ENCODE measurements around the gene SEMA5B.

The SEMA5B gene

DNA sequence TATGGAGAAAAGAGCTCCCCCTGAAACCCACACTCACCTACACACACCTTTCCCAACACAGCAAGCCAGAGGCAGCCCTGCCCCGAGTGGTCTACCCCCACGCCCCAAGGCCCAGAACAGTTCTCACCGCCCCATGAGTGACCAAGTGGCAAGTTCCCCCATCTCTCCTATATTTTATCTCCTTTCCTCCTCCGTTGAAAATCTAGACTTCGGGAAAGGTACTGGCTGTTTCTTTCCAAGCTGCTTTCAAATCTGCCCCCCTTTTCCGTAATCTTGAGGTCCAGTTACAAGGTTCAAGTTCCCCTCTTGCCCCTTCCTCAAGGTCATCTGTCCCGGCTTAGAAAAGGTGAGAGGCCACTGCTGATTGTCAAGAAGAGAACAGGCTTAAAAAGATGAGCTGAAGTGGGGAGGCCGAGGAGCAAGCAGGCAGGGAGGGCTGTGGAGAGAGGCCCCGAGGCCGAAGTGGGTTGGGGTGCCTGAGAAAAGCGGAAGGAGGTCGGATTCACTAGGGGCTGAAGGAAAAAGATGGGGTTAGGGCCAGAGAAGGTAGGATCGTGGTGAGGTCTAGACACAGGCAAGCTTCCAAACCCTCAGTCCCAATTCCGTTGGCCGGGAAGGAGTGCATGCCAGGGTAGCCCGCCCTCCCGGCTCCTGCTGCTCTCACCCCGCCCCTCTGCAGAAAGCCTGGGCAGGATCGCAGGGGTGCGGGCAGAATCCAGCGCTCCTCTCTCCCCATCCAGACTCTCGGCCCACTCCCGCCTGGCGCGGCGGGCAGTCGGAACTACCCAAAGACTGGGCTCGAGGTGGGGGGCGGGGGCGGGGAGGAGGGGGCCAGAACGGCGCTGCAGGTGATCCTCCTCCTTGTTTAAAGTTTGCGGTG, 1.7 kb downstream of the SEMA5B start:
- DNase-seq (ENCODE audit: low read depth, low spot score), result no peak

DNA sequence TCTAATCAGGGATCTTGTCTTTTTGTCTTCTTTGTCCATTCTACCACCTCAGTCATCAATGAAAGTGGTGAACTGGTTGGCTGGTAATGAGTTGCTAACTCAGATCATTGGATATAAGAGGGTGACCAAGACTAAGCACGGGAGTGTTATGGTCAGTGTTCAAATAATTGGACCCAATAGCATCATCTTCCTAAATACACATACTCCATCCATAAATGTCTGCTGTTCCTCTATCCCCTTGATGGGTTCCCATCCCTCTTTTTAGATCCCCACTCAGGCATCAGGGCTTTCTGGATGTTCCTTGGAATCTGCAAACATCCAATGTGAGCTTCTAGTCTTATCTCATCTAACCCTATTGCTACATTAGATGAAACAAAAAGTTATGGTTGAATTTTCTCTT, 3.5 kb downstream of the SEMA5B start:
- no peak for DNase-seq (ENCODE audit: low read depth, low spot score)

DNA sequence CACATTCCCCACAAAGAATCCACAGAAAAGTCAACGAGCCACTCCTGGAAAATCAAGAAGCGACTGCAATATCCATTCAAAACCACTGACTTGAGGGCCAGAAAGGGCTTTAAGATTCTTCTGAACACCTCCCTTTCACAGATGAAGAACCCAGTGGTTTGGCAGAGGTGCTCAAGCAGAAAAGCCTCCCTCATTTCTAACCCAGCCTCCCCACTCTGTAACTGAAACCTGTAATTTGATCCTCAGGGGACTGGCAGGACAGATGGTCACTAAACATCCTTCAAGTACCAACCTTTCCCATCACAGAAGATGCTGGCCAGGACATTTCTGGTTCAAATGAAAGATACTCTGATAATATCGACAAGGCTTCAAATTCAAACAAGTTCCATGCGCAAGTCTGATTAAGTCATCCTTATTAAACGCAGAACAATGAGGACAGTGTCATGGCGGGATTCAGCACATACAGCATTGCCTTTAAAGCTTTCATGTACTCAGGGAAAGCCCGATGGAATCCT, 5.5 kb downstream of the SEMA5B start:
- no peak for DNase-seq (ENCODE audit: low read depth, low spot score)

DNA sequence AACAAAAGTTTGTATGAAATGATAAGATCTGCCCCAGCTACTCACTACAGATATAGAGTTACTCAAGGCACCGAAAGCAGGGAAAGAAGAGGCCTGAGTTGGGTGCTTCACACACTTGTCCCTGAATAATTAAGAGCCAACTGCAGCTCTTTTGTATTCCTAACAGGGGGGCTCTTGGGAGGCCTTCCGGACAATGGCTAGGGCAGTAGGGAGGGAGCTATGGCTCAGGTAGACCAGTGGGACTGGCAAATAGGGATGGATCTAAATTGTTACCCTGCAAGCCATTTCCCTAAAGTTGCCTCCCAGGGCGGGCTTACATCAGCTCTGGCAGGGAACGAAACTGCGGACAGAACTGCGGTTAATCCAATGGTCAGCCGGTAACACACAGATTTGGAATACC, 6.2 kb downstream of the SEMA5B start:
- no peak for DNase-seq (ENCODE audit: low read depth, low spot score)

DNA sequence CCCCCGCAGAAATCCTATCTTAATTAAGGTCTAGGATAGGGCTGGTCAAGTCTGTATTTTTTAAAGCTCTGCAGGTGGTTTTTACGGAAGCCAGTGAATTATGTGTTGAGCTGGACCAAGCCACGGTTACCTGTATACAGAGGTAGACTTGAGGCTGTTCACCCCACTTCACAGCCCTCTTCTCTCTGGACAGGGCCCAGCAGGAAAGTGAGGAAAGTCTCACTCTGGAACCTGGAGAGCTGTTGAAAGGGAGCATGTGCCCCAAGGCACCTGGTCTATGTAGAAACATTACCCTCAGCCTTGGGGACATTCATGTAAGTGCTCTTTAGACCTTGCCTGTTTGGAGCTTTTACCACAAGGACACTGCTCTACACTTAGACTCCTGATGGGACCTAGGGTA, 6.9 kb downstream of the SEMA5B start:
- no peak for DNase-seq (ENCODE audit: low read depth, low spot score)

DNA sequence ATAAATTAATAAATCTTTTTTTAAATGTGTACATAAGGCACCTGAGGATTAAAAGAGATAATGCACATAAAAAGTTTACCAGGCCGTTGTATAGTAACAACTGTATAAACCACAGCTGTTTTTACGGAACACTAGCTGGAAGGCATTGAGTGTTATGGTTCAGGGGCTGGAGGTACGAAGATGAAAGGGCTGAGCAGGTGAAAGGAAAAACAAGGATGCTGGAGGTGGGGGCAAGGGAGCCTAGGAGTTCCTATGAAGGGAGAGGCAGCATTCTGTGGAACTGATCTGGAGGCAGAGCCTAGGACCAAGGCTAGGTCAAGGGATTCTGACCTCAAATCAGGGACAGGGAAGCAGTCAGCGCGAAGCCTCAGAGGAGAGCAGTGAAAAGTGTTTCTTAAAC, 8.0 kb downstream of the SEMA5B start:
- no peak for DNase-seq (ENCODE audit: low read depth, low spot score)

DNA sequence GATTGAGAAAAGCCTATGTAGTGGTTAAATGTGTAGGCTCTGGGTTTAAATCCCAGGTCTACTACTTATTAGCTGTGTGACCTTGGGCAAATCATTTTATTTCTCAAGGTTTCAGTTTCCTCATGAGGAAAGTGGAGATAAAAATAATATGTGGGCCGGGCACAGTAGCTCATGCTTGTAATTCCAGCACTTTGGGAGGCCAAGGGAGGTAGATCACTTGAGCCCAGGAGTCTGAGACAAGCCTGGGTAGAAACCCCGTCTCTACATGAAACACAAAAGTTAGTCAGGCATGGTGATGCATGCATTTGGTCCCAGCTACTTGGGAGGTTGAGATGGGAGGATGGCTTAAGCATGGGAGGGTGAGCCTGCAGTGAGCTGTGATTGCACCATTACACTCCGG, 8.4 kb downstream of the SEMA5B start:
- no peak for DNase-seq (ENCODE audit: low read depth, low spot score)

DNA sequence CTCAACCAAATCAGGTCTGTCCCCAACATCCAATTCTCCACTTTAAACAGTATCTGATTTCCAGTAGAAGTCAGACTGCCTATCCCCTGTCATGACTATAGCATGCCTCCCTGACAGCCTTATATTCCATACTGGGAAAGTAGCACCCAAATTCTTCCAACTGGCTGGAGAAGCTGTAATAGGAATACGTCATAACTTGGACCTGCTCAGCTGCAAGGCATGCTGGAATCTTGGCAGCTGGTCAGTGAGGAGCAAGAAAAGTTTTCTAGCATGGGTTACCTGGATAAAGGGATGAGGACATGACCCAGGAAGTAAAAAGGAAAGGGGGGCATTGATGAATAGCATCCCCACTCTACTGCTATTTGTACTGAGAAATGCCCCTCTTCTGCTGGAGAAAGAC, 8.9 kb downstream of the SEMA5B start:
- no peak for DNase-seq (ENCODE audit: low read depth, low spot score)

DNA sequence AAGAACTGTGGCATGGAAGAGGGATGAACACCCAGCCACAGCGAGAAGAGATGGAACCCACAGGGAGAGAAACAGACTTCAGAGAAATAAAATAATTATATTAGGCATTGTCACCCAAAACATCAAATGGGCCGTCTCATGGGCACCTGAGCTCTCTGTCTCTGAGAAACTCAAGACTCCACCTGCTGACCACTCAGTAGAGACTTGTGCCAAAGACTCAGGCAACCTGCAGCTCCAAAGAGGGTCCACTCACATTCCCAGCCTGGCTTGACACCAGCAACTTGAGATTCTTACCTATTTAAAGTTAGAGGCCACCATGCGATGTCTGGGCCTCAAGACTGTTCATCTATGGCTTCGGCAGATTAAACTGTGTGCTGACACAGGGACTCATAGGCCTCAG, 12.0 kb downstream of the SEMA5B start:
- DNase-seq (ENCODE audit: low read depth, low spot score), result no peak

DNA sequence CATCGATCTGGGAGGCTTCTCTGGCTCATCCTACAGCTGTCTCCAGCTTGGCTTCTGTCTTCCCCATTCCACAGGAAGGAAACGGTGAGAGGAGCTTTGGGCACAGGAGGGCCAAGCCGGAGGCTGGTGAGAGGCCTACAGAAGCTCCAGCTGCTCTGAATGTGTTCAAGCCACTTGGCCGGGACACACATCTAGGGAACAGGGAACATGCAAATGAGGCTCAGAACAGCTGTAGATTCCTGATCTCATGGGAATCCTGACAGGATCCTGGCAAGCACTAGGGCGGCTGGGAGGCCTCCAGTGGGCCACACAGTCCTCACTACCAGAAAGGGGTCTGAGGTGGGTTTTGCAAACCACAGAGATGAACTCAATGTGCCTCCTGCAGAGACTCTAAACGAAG, 13.7 kb downstream of the SEMA5B start:
- DNase-seq (ENCODE audit: low read depth, low spot score), result no peak

DNA sequence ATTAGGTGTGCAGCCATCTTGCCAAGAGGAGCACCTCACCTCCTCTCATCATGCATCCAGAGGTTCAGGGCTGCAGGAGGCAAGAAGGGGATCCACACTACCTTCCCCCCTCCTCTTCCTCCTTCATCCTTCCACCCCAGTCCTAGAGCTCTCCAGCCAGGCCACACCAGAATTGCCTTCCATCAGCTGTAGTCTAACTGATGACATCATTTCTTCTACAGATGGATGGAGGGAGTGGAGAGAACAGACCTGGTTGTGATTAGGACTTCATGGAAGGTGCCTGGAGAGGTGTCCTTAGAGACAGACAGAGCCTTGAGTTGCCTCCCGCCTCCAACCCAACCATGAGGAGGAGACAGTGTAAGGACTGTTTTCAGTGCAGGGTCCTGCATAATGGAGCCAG, 14.9 kb downstream of the SEMA5B start:
- no peak for DNase-seq (ENCODE audit: low read depth, low spot score)

DNA sequence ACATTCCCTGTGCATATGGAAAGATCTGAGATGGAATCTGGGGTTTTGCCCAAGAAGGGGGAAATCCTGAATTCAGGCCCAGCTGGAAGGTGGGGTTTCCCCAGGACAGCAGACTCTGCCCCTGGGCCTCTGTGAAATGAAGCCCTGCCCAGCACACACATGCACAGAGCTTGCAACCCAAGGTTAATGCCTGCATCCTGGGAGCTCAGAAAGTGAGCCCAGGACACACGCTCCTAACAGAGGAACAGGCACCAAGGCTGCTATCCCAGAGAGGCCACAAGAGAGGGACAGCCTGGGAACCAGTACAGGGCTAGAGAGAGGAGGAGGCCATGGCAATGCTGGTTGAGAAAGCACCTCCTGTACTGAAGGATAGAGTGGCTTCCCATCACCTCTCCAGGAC, 16.1 kb downstream of the SEMA5B start:
- DNase-seq (ENCODE audit: low read depth, low spot score), result no peak

DNA sequence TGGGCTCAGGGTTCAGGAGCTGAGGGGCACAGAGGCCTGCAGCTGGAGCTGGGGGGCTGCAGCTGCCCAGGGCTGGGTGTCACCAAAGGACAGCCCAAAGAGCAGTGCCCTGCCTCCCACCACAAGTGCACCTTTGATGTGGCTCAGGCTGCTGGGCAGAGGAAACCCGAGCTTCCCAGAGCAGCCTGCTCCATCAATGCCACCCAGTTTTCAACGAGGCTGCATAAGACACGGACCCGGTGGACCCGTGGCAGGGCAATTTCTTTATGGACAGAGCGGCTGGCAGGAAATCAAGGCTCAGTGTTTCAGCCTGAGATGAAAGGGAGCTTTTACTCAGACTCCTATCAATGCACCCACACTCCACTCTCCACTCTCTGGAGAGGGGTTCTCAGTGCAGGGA, 18.7 kb downstream of the SEMA5B start:
- no peak for DNase-seq (ENCODE audit: low read depth, low spot score)

DNA sequence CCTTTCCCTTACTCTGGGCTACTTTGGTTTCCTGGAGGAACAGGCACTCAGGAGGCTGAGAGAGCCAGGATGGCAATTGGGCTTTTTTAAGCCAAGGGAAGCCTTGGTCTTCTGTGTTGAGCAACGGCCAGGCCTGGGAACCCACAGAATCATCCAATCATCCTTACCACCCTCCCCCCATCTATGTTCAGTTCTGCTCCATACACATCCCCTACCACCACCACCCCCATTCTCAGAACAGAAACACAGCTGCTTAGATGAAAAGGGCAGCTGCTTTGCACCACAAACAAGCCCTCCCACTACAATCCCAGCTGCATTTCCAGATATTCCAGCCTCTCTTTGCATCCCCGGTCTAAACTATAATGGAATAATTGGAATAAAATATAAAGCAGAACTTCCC, 21.0 kb downstream of the SEMA5B start:
- no peak for DNase-seq (ENCODE audit: low read depth, low spot score)

DNA sequence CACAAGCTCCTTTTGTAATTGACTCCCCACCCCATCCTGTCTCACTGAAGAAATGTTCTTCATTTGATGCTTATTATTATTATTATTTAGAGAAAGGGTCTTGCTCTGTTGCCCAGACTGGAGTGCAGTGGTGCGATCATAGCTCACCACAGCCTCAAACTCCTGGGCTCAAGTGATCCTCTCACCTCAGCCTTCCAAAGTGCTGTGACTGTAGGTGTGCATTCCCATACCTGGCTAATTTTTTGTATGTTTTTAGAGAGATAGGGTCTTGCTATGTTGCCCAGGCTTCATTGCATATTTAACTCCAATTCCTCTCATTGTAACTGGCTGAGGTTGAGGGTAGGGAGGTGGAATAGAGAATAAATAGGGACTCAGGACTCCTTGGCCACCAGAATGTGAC, 22.3 kb downstream of the SEMA5B start:
- no peak for DNase-seq (ENCODE audit: low read depth, low spot score)

DNA sequence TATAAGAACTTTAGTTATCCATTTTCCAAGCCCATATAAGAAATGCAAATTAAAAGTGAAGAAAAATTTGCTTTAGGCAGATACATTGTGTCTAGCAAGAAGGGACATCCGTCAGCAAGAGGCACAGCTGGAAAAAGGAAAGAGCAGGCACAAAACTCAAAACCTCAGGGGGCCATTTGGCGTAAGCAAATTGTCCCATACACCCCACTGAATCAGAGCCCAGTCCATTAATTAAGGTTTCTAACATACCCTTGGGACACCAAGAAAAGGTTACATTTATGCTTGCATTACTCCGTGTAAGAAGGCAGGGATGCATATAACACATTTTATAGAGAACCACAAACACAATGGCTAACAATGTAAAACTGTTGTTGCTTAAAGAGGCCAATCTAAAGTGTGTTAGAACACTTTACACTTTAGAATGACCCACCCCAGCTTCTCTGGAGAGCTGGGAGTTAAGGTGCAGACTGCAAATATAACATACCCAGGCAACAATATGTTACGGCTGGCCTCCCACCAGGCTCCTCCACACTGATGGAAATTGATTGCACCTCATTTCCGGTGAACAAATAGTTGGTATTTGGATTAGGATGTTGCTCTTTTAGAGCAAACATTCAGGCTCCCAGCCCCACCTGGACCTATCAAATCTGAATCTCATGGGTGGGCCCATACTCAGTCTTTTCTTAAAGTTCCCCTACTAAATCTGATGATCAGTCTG, 23.2 kb downstream of the SEMA5B start:
- no peak for DNase-seq (ENCODE audit: low read depth, low spot score)

DNA sequence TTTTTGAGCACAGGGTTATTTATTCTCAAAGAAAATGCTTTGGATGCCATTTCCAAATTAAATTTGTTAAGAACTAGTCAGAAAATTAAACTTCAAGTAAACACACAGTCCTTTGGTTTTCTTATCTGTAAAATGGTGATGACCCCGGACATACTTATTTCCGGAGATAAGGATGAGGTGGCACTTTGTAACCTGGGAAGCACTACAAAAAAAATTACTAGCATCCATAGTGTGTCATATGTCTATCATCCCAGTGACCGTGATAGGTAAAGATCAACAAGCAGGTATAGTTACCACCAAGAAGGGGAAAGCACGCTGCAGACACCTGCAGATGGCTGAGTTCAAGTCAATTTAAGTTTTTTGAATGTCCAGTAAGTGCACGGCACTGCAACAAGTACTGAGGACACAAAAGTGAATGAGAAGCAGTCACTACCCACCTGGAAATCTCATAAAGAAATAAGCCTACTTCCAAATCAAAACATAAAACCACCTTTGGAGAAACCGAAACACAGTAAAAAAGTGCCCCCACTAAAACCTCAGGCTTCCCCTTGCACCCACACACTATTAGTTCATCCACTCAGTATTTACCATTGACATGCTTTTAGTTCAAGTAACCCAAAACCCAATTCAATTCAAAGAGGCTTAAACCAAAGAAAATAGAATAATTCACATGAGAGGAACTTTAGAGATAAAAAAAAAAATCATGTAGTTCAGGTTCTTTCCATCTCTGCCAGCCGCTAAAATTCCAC, 24.6 kb downstream of the SEMA5B start:
- DNase-seq (ENCODE audit: low read depth, low spot score), result no peak

DNA sequence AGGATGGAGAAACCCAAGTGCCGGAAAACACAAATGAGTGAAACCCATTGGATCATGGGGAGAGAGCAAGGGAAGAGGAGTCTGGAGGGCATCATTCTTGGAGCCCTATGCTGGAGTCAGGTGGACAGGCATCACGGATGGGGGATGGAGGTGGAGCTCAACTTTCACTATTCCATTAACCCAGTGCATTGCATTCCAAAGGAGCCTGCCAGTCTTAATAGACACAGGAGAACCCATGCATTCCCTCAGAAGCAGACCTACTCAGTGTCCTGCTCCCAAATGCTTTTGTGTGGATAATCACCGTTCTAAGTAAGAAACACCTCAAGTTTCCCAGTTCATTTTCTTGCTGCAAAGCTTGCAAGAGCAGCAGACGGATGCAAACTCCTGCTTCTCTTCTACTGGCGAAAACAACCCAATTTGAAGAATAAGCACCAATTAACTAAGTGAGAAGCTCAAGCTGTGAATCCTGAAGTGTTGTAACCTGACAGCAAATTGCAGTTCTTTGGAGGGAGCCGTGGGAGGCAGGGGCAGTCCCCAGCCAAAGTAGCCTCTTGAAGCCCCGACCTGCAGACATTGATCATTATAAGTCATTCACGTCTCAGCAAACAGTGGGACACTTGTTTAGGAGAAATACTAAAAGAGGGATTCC, 25.3 kb downstream of the SEMA5B start:
- DNase-seq (ENCODE audit: low read depth, low spot score), result no peak

DNA sequence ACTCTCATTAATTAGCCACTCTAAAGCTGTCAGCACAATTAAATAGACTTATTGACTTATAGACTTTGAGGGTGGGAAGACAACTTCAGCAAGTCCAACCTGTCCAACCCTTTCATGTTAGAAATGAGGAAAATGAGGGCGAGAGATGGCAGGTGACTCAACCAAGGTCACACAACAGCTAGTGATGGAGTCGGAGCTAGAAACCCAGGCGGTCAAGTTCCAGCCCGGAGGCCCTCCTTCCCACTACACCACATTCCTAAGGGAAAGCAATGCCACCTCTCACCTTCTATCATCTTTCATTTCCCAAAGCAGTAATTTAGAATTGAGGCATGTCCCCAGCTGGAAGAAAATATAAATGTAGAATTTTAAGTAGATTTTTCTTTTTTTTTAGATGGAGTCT, 28.7 kb downstream of the SEMA5B start:
- DNase-seq (ENCODE audit: low read depth, low spot score), result no peak

DNA sequence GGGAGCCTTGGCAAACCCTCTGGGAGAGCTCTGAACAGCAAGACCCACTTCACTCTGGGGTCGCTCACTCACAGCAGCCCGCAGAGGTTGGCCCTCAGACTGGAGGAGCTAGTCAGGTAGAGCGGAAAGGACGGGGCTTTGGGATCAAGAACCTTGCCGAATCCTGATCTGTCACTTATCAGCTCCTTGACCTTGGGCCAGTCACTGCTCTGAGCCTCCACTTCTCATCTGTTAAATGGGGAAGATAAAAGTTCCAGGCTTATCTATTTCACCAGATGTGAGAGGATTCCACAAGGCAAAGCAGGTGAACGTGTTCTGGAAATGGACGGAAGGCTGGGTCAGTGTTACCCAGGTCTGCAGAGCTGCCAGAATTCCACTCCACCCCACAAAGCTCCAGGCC, 29.4 kb downstream of the SEMA5B start:
- no peak for DNase-seq (ENCODE audit: low read depth, low spot score)

DNA sequence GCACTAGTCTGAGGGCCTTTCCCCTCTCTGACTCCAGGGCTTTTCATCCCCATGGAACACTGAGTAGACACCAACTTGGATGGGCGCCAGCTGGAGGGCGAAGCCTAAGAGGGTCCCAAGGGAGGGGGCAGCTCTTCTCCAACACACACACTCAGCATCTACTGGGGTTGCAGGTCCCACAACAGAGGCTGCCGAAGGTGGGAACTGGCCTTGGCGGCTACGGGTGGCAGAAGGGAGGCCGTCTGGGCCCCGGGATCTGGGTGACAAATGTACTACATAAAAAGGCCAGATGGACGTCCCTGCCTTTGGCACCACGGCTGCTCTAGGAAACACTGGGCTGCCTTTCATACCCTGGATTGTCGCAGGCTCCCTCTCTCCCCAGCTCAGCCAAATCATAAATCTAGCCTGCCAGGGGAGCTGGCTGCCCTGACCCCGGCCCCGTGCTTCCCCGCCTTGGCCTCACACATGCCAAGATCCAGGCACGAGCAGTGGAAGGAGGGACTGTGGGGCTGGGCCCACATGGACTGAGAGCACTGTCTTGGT, 31.5 kb downstream of the SEMA5B start:
- no peak for DNase-seq (ENCODE audit: low read depth, low spot score)

DNA sequence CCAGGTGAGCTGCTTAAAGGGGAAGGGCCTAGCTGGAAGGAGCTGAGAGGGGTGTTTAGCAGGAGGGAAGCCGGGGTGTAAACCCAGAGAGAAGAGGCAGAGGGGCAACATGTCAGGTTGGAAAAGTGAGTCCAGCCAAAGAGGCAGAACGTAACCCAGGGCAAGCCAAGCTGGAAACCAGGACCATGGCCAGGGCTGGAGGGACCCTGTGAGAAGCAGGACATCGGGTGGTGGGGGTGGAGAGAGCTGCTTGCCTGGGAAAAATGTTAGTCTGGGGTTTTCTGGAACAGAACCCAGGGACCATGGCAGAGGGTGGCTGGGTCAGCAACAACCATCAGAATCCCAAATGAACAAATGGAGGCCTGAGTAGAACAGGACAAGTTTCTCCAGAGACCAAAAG, 32.6 kb downstream of the SEMA5B start:
- no peak for DNase-seq (ENCODE audit: low read depth, low spot score)

All from activated CD4-positive, CD25-positive, alpha-beta regulatory T cell treated with anti-CD3 and anti-CD28 coated beads, Interleukin-2, amount 50 U/mL, for 16 hours (primary cell).